ENCODE measurements around the gene CHST12.
"Not testable (repeated sequence)": the region's sequence is repeated elsewhere in the genome, so short reads cannot be mapped to it uniquely, and the experiment has no call there.

The CHST12 gene

GRCh38 chr7:2403014-2403717, at the start of gene CHST12:
TSS of gene CHST12 (plus strand) at chr7:2403611. CDS start at chr7:2432640, 29,029 bp downstream.
- peak; percentile 98 for DNase-seq

- peak; percentile 95 for DNase-seq
Observed at GRCh38 chr7:2353936-2354185, 49.5 kb upstream of the CHST12 start.

GRCh38 chr7:2354186-2354938, 49.0 kb upstream of the CHST12 start, which contains the start of gene EIF3B:
TSS of gene EIF3B (plus strand) at chr7:2354827. CDS start at chr7:2354922, 95 bp downstream.
- DNase-seq: peak; percentile 97

- peak; percentile 51 for DNase-seq
Observed at GRCh38 chr7:2354939-2355704, 48.3 kb upstream of the CHST12 start.

- DNase-seq: no peak
Observed at GRCh38 chr7:2355705-2356008, 47.8 kb upstream of the CHST12 start.

- DNase-seq: no peak
Observed at GRCh38 chr7:2357165-2357564, 46.2 kb upstream of the CHST12 start.

- DNase-seq: no peak
Observed at GRCh38 chr7:2357571-2357970, 45.8 kb upstream of the CHST12 start.

GRCh38 chr7:2358968-2359527, 44.4 kb upstream of the CHST12 start:
- no peak for DNase-seq

GRCh38 chr7:2359610-2360009, 43.8 kb upstream of the CHST12 start:
- no peak for DNase-seq

GRCh38 chr7:2360796-2361195, 42.6 kb upstream of the CHST12 start:
- DNase-seq: no peak

GRCh38 chr7:2362385-2363088, 40.9 kb upstream of the CHST12 start:
- no peak for DNase-seq

- DNase-seq: no peak
Observed at GRCh38 chr7:2369139-2369538, 34.3 kb upstream of the CHST12 start.

- no peak for DNase-seq
Observed at GRCh38 chr7:2371329-2371728, 32.1 kb upstream of the CHST12 start.

GRCh38 chr7:2372724-2373123, 30.7 kb upstream of the CHST12 start:
- no peak for DNase-seq

- no peak for DNase-seq
Observed at GRCh38 chr7:2373124-2373556, 30.3 kb upstream of the CHST12 start.

GRCh38 chr7:2373646-2374045, 29.8 kb upstream of the CHST12 start:
- no peak for DNase-seq

GRCh38 chr7:2374401-2374800, 29.0 kb upstream of the CHST12 start:
- no peak for DNase-seq

GRCh38 chr7:2374830-2375728, 28.3 kb upstream of the CHST12 start:
- DNase-seq: no peak

GRCh38 chr7:2376351-2377154, 26.9 kb upstream of the CHST12 start:
- DNase-seq: no peak

- DNase-seq: not testable (repeated sequence)
Observed at GRCh38 chr7:2377492-2377891, 25.9 kb upstream of the CHST12 start.

- not testable (repeated sequence) for DNase-seq
Observed at GRCh38 chr7:2378125-2378524, 25.3 kb upstream of the CHST12 start.

Measured in NCI-H69 (cell line).